BE2C (cell line): ENCODE results near the gene C8B.

ENCODE experiments used
- DNase-seq: peaks from one replicate; pipeline ENCODE4 v3.0.0-alpha.2; 2020
- H3K27me3 ChIP-seq: fragments of 250-450 bp; sonication (Bioruptor Pico); 2 replicates; pipeline ENCODE4 v1.5.1; 2020; ENCODE audit warnings: mild to moderate bottlenecking
- H3K36me3 ChIP-seq: fragments of 250-450 bp; sonication (Bioruptor Pico); 2 replicates; pipeline ENCODE4 v1.5.1; 2020; ENCODE audit warnings: mild to moderate bottlenecking
- H3K4me1 ChIP-seq: fragments of 250-450 bp; sonication (Bioruptor Pico); 2 replicates; pipeline ENCODE4 v1.5.1; 2020
- H3K4me3 ChIP-seq: 2 replicates; pipeline ENCODE4 v1.5.1; 2011; ENCODE audit warnings: low read depth, low read length
- H3K9me3 ChIP-seq: fragments of 250-450 bp; sonication (Bioruptor Pico); 2 replicates; pipeline ENCODE4 v1.5.1; 2020
- TF ChIP-seq, protein P1 (sequence below): IDR thresholded peaks from 2 replicates; pipeline ENCODE4 v1.5.1; 2012; ENCODE audit warnings: mild to moderate bottlenecking, low read depth, low read length

The C8B gene

GRCh38 chr1:56880774-56881173 is 85.0 kb downstream of the C8B start:
- DNase-seq: no peak
- TF ChIP-seq, protein P1, sequence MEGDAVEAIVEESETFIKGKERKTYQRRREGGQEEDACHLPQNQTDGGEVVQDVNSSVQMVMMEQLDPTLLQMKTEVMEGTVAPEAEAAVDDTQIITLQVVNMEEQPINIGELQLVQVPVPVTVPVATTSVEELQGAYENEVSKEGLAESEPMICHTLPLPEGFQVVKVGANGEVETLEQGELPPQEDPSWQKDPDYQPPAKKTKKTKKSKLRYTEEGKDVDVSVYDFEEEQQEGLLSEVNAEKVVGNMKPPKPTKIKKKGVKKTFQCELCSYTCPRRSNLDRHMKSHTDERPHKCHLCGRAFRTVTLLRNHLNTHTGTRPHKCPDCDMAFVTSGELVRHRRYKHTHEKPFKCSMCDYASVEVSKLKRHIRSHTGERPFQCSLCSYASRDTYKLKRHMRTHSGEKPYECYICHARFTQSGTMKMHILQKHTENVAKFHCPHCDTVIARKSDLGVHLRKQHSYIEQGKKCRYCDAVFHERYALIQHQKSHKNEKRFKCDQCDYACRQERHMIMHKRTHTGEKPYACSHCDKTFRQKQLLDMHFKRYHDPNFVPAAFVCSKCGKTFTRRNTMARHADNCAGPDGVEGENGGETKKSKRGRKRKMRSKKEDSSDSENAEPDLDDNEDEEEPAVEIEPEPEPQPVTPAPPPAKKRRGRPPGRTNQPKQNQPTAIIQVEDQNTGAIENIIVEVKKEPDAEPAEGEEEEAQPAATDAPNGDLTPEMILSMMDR: no peak
- H3K36me3 ChIP-seq: no peaks in the 10 kb centered on the region
- no peaks in the 10 kb centered on the region for H3K9me3 ChIP-seq
- no peaks in the 10 kb centered on the region for H3K27me3 ChIP-seq
- H3K4me1 ChIP-seq: no peaks in the 10 kb centered on the region
- H3K4me3 ChIP-seq: no peak overlapping the region
